OCI-LY7 (cell line): ENCODE measurements around the gene ADNP2.

Experiments used
- CTCF ChIP-seq: fragments of 200-600 bp; sonication (generic); conservative IDR thresholded peaks from 2 replicates; pipeline ENCODE4 v1.5.1; 2014; ENCODE audit warnings: mild to moderate bottlenecking, antibody characterized with exemption, low read length, moderate library complexity, mixed read lengths
- EZH2phosphoT487 ChIP-seq: fragments of 200-600 bp; sonication (generic); IDR thresholded peaks from 2 replicates; pipeline ENCODE4 v1.6.1; 2018; ENCODE audit warnings: low read depth, borderline replicate concordance, mild to moderate bottlenecking, mixed run types, antibody characterized with exemption, low read length, moderate library complexity, mixed read lengths

- TF ChIP-seq CTCF = no peak
- no peak for TF ChIP-seq EZH2phosphoT487
Measured at GRCh38 chr18:80112624-80113248, 3.7 kb downstream of the ADNP2 start.
